GM19397 (cell line): ENCODE results near the gene WDR93.
"Not testable (repeated sequence)": the region's sequence is repeated elsewhere in the genome, so short reads cannot be mapped to it uniquely, and the experiment has no call there.

Experiments
- ATAC-seq: cut with Tn5 transposase; IDR thresholded peaks from one replicate; pipeline ENCODE4 v1.9.1; 2021; ENCODE audit warnings: mild to moderate bottlenecking, moderate library complexity; ENCODE audit not compliant: unreplicated experiment

WDR93 gene

GRCh38 chr15:89785064-89785773 is 94.6 kb downstream of the WDR93 start:
- no peak for ATAC-seq

GRCh38 chr15:89785774-89786140 is 95.1 kb downstream of the WDR93 start:
- ATAC-seq: no peak

- no peak for ATAC-seq
Measured at GRCh38 chr15:89787944-89788343, 97.3 kb downstream of the WDR93 start.

- ATAC-seq: not testable (repeated sequence)
Measured at GRCh38 chr15:89788585-89788984, 98.0 kb downstream of the WDR93 start.

- ATAC-seq: no peak
Measured at GRCh38 chr15:89790206-89790605, 99.6 kb downstream of the WDR93 start.

- ATAC-seq: no peak
Measured at GRCh38 chr15:89790661-89791060, 100.0 kb downstream of the WDR93 start.

GRCh38 chr15:89792106-89792805 is 101.6 kb downstream of the WDR93 start:
- ATAC-seq: no peak
